A549 (cell line): ENCODE results near the gene CPE. TPM values are rescaled to one million over a fixed set of nuclear protein-coding genes. Genes with fewer than 3 reads are reported as not detected.

ENCODE experiments used
- ATAC-seq, 2 experiments: fragments of 200-7000 bp in 1 of 2; fragments of >200 bp in 1 of 2; cut with Nextera tagmentation in 1 of 2; cut with Tn5 transposase in 1 of 2; 3 replicates each; pipeline versions ENCODE4 v1.8.0 to v1.9.1; 2018 to 2020; ENCODE audit warnings: mild to moderate bottlenecking in 1 of 2, moderate library complexity in 1 of 2
- CTCF ChIA-PET: fragments of 300-600 bp; sonication (Branson Sonifier 250); formaldehyde crosslinking; extraction: SDS; loops from one replicate; lab custom pipeline; 2021; ENCODE audit warnings: antibody characterized with exemption, inconsistent platforms; lab: Yijun Ruan, JAX
- POLR2A ChIA-PET: fragments of 350-600 bp; formaldehyde crosslinking; extraction: SDS; loops from one replicate; lab custom pipeline; 2021; ENCODE audit warnings: antibody characterized with exemption, inconsistent platforms; lab: Yijun Ruan, JAX
- DNase-seq, 2 experiments: peaks; one replicate each; pipeline versions ENCODE4 v3.0.0 to v3.0.0-alpha.2; 2011 to 2016; ENCODE audit warnings: low read depth in 1 of 2, low spot score in 1 of 2
- FAIRE-seq: peaks from 2 replicates; lab custom pipeline; 2011; peaks lifted over from hg19 to GRCh38; lab: Jason Lieb, UNC
- H3K27ac ChIP-seq, 2 experiments: fragments of >200 bp; sonication (Bioruptor Twin); formaldehyde crosslinking; 3 replicates each; pipeline ENCODE4 v1.5.1; 2016 to 2017
- H3K4me1 ChIP-seq: fragments of >200 bp; sonication (Bioruptor Twin); formaldehyde crosslinking; 3 replicates; pipeline ENCODE4 v1.6.1; 2016
- H3K4me2 ChIP-seq: fragments of >200 bp; sonication (Bioruptor Twin); formaldehyde crosslinking; 3 replicates; pipeline ENCODE4 v1.6.1; 2016
- H3K4me3 ChIP-seq: fragments of >200 bp; sonication (Bioruptor Twin); formaldehyde crosslinking; 3 replicates; pipeline ENCODE4 v1.5.1; 2016
- H3K9me3 ChIP-seq: fragments of >200 bp; sonication (Bioruptor Twin); formaldehyde crosslinking; 3 replicates; pipeline ENCODE4 v1.6.1; 2016
- CBX2 ChIP-seq: fragments of 200-600 bp; sonication (generic); IDR thresholded peaks from 2 replicates; pipeline ENCODE4 v1.6.1; 2016; ENCODE audit warnings: low read depth, mild to moderate bottlenecking, borderline replicate concordance
- CBX8 ChIP-seq: fragments of 200-600 bp; sonication (generic); IDR thresholded peaks from 2 replicates; pipeline ENCODE4 v1.6.1; 2016
- CHD2 ChIP-seq: fragments of 150-350 bp; IDR thresholded peaks from 2 replicates; pipeline ENCODE4 v1.6.1; 2014; ENCODE audit warnings: low read length; ENCODE audit not compliant: partially characterized antibody
- CHD4 ChIP-seq: fragments of 200-600 bp; sonication (generic); IDR thresholded peaks from 2 replicates; pipeline ENCODE4 v1.6.1; 2016; ENCODE audit warnings: antibody characterized with exemption, mild to moderate bottlenecking, borderline replicate concordance
- E2F6 ChIP-seq: IDR thresholded peaks from 2 replicates; pipeline ENCODE4 v1.6.1; 2012; ENCODE audit warnings: low read depth, borderline replicate concordance
- ESRRA ChIP-seq: fragments of 150-350 bp; IDR thresholded peaks from 2 replicates; pipeline ENCODE4 v1.6.1; 2014; ENCODE audit warnings: mild to moderate bottlenecking, low read length, borderline replicate concordance
- FOSB ChIP-seq: fragments of 250-450 bp; sonication (Bioruptor Pico); IDR thresholded peaks from 2 replicates; pipeline ENCODE4 v1.5.0; 2020; ENCODE audit warnings: mild to moderate bottlenecking, moderate library complexity
- FOSL2 ChIP-seq, 2 experiments: fragments of 450-650 bp in 1 of 2; fragments of >200 bp in 1 of 2; sonication (Bioruptor Twin) in 1 of 2; formaldehyde crosslinking; IDR thresholded peaks; 2 replicates each; pipeline versions ENCODE4 v1.5.0 to v1.6.1; 2016 to 2020; ENCODE audit warnings: mild to moderate bottlenecking in 1 of 2, moderate library complexity in 1 of 2
- GATA3 ChIP-seq: IDR thresholded peaks from 2 replicates; pipeline ENCODE4 v1.6.1; 2012; ENCODE audit warnings: borderline replicate concordance
- HOXA7 ChIP-seq: fragments of 250-450 bp; sonication (Bioruptor Pico); IDR thresholded peaks from 2 replicates; pipeline ENCODE4 v1.5.0; 2020; ENCODE audit warnings: mild to moderate bottlenecking, moderate library complexity
- KDM1A ChIP-seq: fragments of 200-600 bp; sonication (generic); IDR thresholded peaks from 2 replicates; pipeline ENCODE4 v1.6.1; 2016; ENCODE audit warnings: low read depth, mild to moderate bottlenecking
- MAX ChIP-seq: IDR thresholded peaks from 2 replicates; pipeline ENCODE4 v1.6.1; 2012
- MYC ChIP-seq: IDR thresholded peaks from 2 replicates; pipeline ENCODE4 v1.6.1; 2012; ENCODE audit warnings: mild to moderate bottlenecking, inconsistent platforms, low read length, improper control_type of control experiment, borderline replicate concordance
- NFE2L2 ChIP-seq: fragments of 150-350 bp; conservative IDR thresholded peaks from 2 replicates; pipeline ENCODE4 v1.6.1; 2014; ENCODE audit warnings: low read length
- NR3C1 ChIP-seq: fragments of >200 bp; sonication (Bioruptor Twin); formaldehyde crosslinking; IDR thresholded peaks from 3 replicates; pipeline ENCODE4 v1.6.1; 2017
- PBX3 ChIP-seq: IDR thresholded peaks from 2 replicates; pipeline ENCODE4 v1.6.1; 2012
- RNF2 ChIP-seq: fragments of 200-600 bp; sonication (generic); IDR thresholded peaks from 2 replicates; pipeline ENCODE4 v1.6.1; 2016; ENCODE audit warnings: low read depth, mild to moderate bottlenecking, antibody characterized with exemption, moderate library complexity, borderline replicate concordance
- SMC3 ChIP-seq: fragments of >200 bp; sonication (Bioruptor Twin); formaldehyde crosslinking; IDR thresholded peaks from 3 replicates; pipeline ENCODE4 v1.6.1; 2018; ENCODE audit warnings: inconsistent platforms
- SREBF2 ChIP-seq: fragments of 450-650 bp; IDR thresholded peaks from 2 replicates; pipeline ENCODE4 v1.6.1; 2014; ENCODE audit warnings: mild to moderate bottlenecking, moderate library complexity
- ZSCAN20 ChIP-seq: fragments of 250-450 bp; sonication (Bioruptor Pico); IDR thresholded peaks from 2 replicates; pipeline ENCODE4 v1.8.0; 2022; ENCODE audit warnings: mild to moderate bottlenecking, moderate library complexity
- WGBS: methylation state at CpG from one replicate; pipeline ENCODE4 v1.1.6; 2017; ENCODE audit errors: missing lambda C conversion rate; 5-methylcytosine and 5-hydroxymethylcytosine counted together
- polyA plus RNA-seq, 4 experiments: library from polyadenylated mRNA; depleted of rRNA in 3 of 4; stranded (reverse); fragments of >200 nt; fragmentation: RNase III in 1 of 4; extraction: RNeasy Plus Mini Kit Qiagen cat#74134 plus additional on column Dnase treatment in 1 of 4; gene quantifications; 2 replicates in 3 of 4; 3 replicates in 1 of 4; pipeline ENCODE4 v1.2.3, GENCODE V29; 2011 to 2017
- TF ChIP-seq, protein P1 (sequence below): fragments of 250-450 bp; sonication (Bioruptor Pico); IDR thresholded peaks from 2 replicates; pipeline ENCODE4 v1.5.0; 2021; ENCODE audit warnings: mild to moderate bottlenecking, moderate library complexity, borderline replicate concordance
- TF ChIP-seq, protein P2 (sequence below): fragments of >200 bp; sonication (Bioruptor Twin); formaldehyde crosslinking; IDR thresholded peaks from 3 replicates; pipeline ENCODE4 v1.6.1; 2016

Gene CPE
- polyA plus RNA-seq, 2 of the 4 experiments (the other 2 are of a cell fraction), result 1.6 to 1.9 TPM

- H3K9me3 ChIP-seq, result no peaks in the 10 kb centered on the region
- POLR2A ChIA-PET, result no interaction called here
- peak overlapping the region; percentile 53 for H3K4me2 ChIP-seq
- DNase-seq (peak; percentile 4 to 31), FAIRE-seq (no peak), ATAC-seq (peak; percentile 37 to 39; a peak in 3 of 6 replicates)
- H3K4me1 ChIP-seq, result peaks cover 18% of the 10 kb centered on the region
- WGBS, result 46% methylated on average over 7 of the region's 7 CpGs
- no peak overlapping the region for H3K4me3 ChIP-seq
- TF ChIP-seq FOSL2 (IDR thresholded peaks at IDR 0.05) (no peak), FOSL2 (CRISPR knock-in tag; IDR thresholded peaks at IDR 0.05) (0 out of 2 replicates have a peak, but pooled peaks have one; percentile 19), PBX3 (no peak), NR3C1 (no peak)
- CTCF ChIA-PET, result interaction anchor here (2.4 kb wide), 1 partner anchor 10 kb away, joined by 11 read pairs; no protein-coding TSS in a partner anchor
- H3K27ac ChIP-seq, result peak overlapping the region; percentile 21 to 46; a peak in 2 of 6 replicates
These were observed 124.4 kb downstream of the CPE start for GRCh38 chr4:165502916-165503907.

GRCh38 chr4:165504184-165504583 lies 125.4 kb downstream of the CPE start:
- ATAC-seq (no peak), FAIRE-seq (no peak), DNase-seq (no peak)
- H3K4me3 ChIP-seq, result no peak overlapping the region
- peaks cover 18% of the 10 kb centered on the region for H3K4me1 ChIP-seq
- CTCF ChIA-PET, result interaction anchor here (1.2 to 1.7 kb wide), 2 partner anchors 11 kb away, joined by 5 read pairs; no protein-coding TSS in a partner anchor
- POLR2A ChIA-PET, result no interaction called here
- 0 out of 6 replicates have a peak overlapping the region, but pooled peaks of 1 of the 2 experiments have one; percentile 37 for H3K27ac ChIP-seq
- WGBS, result 48% methylated on average over 3 of the region's 3 CpGs
- H3K9me3 ChIP-seq, result no peaks in the 10 kb centered on the region
- no peak for TF ChIP-seq CHD2
- TF ChIP-seq ZSCAN20 (CRISPR knock-in tag), result no peak
- TF ChIP-seq ESRRA, result no peak
- no peak for TF ChIP-seq CBX2
- TF ChIP-seq MAX, result no peak
- no peak for TF ChIP-seq HOXA7 (CRISPR knock-in tag)
- no peak for TF ChIP-seq GATA3
- no peak for TF ChIP-seq CHD4
- no peak for TF ChIP-seq RNF2
- TF ChIP-seq, protein P1, sequence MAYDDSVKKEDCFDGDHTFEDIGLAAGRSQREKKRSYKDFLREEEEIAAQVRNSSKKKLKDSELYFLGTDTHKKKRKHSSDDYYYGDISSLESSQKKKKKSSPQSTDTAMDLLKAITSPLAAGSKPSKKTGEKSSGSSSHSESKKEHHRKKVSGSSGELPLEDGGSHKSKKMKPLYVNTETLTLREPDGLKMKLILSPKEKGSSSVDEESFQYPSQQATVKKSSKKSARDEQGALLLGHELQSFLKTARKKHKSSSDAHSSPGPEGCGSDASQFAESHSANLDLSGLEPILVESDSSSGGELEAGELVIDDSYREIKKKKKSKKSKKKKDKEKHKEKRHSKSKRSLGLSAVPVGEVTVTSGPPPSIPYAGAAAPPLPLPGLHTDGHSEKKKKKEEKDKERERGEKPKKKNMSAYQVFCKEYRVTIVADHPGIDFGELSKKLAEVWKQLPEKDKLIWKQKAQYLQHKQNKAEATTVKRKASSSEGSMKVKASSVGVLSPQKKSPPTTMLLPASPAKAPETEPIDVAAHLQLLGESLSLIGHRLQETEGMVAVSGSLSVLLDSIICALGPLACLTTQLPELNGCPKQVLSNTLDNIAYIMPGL (CRISPR knock-in tag), result no peak
- no peak for TF ChIP-seq SREBF2
- no peak for TF ChIP-seq NFE2L2
- TF ChIP-seq FOSB (CRISPR knock-in tag), result no peak
- no peak overlapping the region for H3K4me2 ChIP-seq

DNA sequence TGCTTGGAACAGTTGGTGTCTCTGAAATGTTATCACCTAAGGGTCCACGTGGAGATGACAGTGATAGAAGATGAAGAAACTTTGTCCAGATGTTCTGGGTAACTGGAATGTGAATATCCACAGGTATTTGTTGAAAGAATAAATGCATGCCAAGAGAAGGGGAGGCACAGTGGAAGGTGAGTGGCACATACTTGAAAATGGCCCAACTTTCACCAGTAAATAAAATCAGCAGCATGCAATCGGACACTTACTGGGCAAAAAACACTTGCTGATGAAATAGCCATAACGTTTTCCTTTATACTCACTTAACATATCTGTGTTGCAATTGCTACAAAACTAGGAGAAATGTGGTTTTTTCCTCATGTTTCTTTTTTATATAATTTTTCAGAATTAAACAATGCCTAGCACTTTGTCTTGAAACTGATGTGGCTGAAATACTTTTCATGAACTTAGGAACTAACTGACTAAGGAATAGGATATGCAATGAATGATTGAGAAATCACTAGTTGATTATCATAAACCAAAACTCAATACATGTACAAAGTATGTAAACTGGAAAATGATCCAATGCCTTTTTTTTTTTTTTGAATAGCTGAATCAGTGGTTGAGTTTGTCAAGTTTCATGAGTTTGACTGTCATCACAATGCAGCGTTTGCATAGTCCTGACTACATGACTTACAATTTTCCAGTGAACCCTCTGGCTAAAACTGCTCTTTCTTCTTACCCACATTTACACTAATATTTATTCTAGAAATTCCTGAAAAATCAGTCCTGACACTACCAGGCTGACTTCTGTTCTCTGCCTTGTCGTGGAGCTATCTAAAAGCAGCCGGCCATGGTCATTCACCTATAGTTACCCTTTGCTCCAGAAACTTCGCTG lies 127.4 kb downstream of the CPE start:
- TF ChIP-seq, protein P1 (CRISPR knock-in tag), result no peak
- no peak for TF ChIP-seq MYC
- TF ChIP-seq SMC3, result no peak
- TF ChIP-seq, protein P2, sequence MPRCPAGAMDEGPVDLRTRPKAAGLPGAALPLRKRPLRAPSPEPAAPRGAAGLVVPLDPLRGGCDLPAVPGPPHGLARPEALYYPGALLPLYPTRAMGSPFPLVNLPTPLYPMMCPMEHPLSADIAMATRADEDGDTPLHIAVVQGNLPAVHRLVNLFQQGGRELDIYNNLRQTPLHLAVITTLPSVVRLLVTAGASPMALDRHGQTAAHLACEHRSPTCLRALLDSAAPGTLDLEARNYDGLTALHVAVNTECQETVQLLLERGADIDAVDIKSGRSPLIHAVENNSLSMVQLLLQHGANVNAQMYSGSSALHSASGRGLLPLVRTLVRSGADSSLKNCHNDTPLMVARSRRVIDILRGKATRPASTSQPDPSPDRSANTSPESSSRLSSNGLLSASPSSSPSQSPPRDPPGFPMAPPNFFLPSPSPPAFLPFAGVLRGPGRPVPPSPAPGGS, result no peak
- no peak for TF ChIP-seq E2F6
- no peak for TF ChIP-seq CBX8
- TF ChIP-seq KDM1A, result no peak
- H3K27ac ChIP-seq, result no peak overlapping the region
- DNase-seq (no peak), FAIRE-seq (no peak), ATAC-seq (peak in 1 of 2 experiments; percentile 39; a peak in 1 of 6 replicates)
- no peak overlapping the region for H3K4me3 ChIP-seq
- ChIA-PET CTCF (interaction anchor here (1.6 kb wide), 1 partner anchor 16 kb away, joined by 3 read pairs; no protein-coding TSS in a partner anchor), POLR2A (no interaction called here)
- peak overlapping the region; percentile 34; the same call in 2 of the 3 replicates for H3K4me2 ChIP-seq
- no peaks in the 10 kb centered on the region for H3K9me3 ChIP-seq
- WGBS, result 32% methylated on average over 7 of the region's 7 CpGs
- H3K4me1 ChIP-seq, result peaks cover 18% of the 10 kb centered on the region
